ENCODE data around the gene ALCAM.
"Not testable (repeated sequence)": the region's sequence is repeated elsewhere in the genome, so short reads cannot be mapped to it uniquely, and the experiment has no call there.

DNA sequence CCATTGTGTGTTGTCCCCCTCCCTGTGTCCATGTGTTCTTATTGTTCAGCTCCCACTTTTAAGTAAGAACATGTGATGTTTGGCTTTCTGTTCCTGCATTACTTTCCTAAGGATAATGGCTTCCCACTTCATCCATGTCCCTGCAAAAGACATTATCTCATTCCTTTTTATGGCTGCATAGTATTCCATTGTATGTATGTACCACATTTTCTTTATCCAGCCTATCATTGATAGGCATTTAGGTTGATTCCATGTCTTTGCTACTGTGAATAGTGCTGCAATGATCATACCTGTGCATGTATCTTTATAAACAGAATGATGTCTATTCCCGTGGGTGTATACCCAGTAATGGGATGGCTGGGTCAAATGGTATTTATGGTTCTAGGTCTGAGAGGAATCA is 23.1 kb downstream of the ALCAM start:
- TF ChIP-seq, protein P1, sequence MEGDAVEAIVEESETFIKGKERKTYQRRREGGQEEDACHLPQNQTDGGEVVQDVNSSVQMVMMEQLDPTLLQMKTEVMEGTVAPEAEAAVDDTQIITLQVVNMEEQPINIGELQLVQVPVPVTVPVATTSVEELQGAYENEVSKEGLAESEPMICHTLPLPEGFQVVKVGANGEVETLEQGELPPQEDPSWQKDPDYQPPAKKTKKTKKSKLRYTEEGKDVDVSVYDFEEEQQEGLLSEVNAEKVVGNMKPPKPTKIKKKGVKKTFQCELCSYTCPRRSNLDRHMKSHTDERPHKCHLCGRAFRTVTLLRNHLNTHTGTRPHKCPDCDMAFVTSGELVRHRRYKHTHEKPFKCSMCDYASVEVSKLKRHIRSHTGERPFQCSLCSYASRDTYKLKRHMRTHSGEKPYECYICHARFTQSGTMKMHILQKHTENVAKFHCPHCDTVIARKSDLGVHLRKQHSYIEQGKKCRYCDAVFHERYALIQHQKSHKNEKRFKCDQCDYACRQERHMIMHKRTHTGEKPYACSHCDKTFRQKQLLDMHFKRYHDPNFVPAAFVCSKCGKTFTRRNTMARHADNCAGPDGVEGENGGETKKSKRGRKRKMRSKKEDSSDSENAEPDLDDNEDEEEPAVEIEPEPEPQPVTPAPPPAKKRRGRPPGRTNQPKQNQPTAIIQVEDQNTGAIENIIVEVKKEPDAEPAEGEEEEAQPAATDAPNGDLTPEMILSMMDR (IDR thresholded peaks at IDR 0.05; ENCODE audit: low read length), result not testable (repeated sequence)
- not testable (repeated sequence) for TF ChIP-seq EZH2 (optimal IDR thresholded peaks at IDR 0.05; ENCODE audit: low read depth, low read length)
